Measurements from ENCODE around the gene CCN5. TPM values are rescaled to one million over a fixed set of nuclear protein-coding genes. Genes with fewer than 3 reads are reported as not detected.

Gene CCN5
- total and polyA plus RNA-seq, 2 of the 8 experiments (the other 6 are each of a cell fraction or from before 2014, with no cell fraction given) = not detected

- Histone ChIP-seq H2AK5ac (ENCODE audit: low read depth, low read length) (no peak overlapping the region), H3K23me2 (ENCODE audit: low read depth, low read length) (no peaks in the 10 kb centered on the region), H3K14ac (ENCODE audit: insufficient read length) (no peak overlapping the region), H4K20me1 (replicated peaks in 1 of 2; ENCODE audit: control insufficient read depth in 1 of 2, insufficient read depth in 2 of 2, low read length in 2 of 2) (no peaks in the 10 kb centered on the region), H3K56ac (replicated peaks; ENCODE audit: insufficient read length, low read depth, low read length) (no peak overlapping the region), H4K8ac (ENCODE audit: extremely low read depth, insufficient read depth, low read length) (0 out of 2 replicates have a peak overlapping the region, but pooled peaks have one; percentile 40), H3K23ac (ENCODE audit: insufficient read length) (no peak overlapping the region), H3K27me3 (replicated peaks in 1 of 4; ENCODE audit: control insufficient read depth in 3 of 4, extremely low read depth in 1 of 4, insufficient read depth in 3 of 4, low read length in 3 of 4) (no peaks in the 10 kb centered on the region), H3K4ac (replicated peaks; ENCODE audit: insufficient read length, low read depth, low read length) (no peak overlapping the region), H4K5ac (ENCODE audit: insufficient read length, low read depth, low read length) (no peak overlapping the region), H3K79me2 (ENCODE audit: control insufficient read depth in 1 of 2, insufficient read depth in 2 of 2, low read length in 2 of 2) (no peaks in the 10 kb centered on the region), H3K36me3 (ENCODE audit: control insufficient read depth in 2 of 4, insufficient read depth in 4 of 4, low read length in 3 of 4) (no peaks in the 10 kb centered on the region), H3K27ac (ENCODE audit: low read depth, low read length) (no peak overlapping the region), H3K9ac (replicated peaks in 1 of 4; ENCODE audit: extremely low read depth in 1 of 4, low read depth in 3 of 4, low read length in 3 of 4) (no peak overlapping the region), H3K18ac (ENCODE audit: extremely low read depth, low read length) (no peak overlapping the region), H4K91ac (replicated peaks; ENCODE audit: insufficient read length, low read length) (peak overlapping the region; percentile 78), H3K4me1 (replicated peaks in 1 of 4; ENCODE audit: control insufficient read depth in 3 of 4, insufficient read depth in 4 of 4, low read length in 3 of 4) (peaks cover 0 to 3% (median 0%) of the 10 kb centered on the region in 4 experiments; a peak in 2 of 7 replicates), H3K9me3 (ENCODE audit: insufficient read depth in 2 of 2, low read depth in 1 of 2, low read length in 1 of 2) (no peaks in the 10 kb centered on the region), H3K4me3 (ENCODE audit: extremely low read depth in 1 of 4, insufficient read depth in 2 of 4, low read depth in 3 of 4, low read length in 4 of 4) (no peak overlapping the region), H2AFZ (ENCODE audit: low read length) (no peak overlapping the region), H2BK20ac (ENCODE audit: low read length) (no peak overlapping the region), H2BK12ac (ENCODE audit: low read depth, low read length) (0 out of 2 replicates have a peak overlapping the region, but pooled peaks have one; percentile 30), H3K4me2 (ENCODE audit: insufficient read depth in 1 of 2, low read depth in 2 of 2, low read length in 2 of 2) (no peak overlapping the region), H2BK15ac (ENCODE audit: low read length) (no peak overlapping the region), H2BK120ac (replicated peaks; ENCODE audit: low read depth, low read length) (peak overlapping the region; percentile 6), H3K79me1 (ENCODE audit: low read depth, low read length) (no peaks in the 10 kb centered on the region), H2BK5ac (ENCODE audit: low read depth, low read length) (no peak overlapping the region)
- POLR2A ChIA-PET (ENCODE audit: partially characterized antibody) = interaction anchor here (1.7 kb wide), 1 partner anchor 13 kb away, joined by 6 read pairs; no protein-coding TSS in a partner anchor
- CTCF ChIA-PET (ENCODE audit: partially characterized antibody) = interaction anchor here (5.8 to 20.4 kb wide), 3 partner anchors 10 to 29 kb away, joined by 67 to 180 read pairs (median 86); no protein-coding TSS in a partner anchor
- TF ChIP-seq RBBP5 (IDR thresholded peaks at IDR 0.05; ENCODE audit: borderline replicate concordance, low read depth, low read length) (no peak), TEAD4 (IDR thresholded peaks at IDR 0.05; ENCODE audit: low read depth, low read length) (no peak), TAF7 (optimal IDR thresholded peaks at IDR 0.05; ENCODE audit: borderline replicate concordance, low read depth, low read length) (no peak), SIX5 (IDR thresholded peaks at IDR 0.05; ENCODE audit: low read depth, low read length) (no peak)
- 92% methylated on average over 13 of the region's 13 CpGs; no CpG with 5 or more reads in 1 of the 2 experiments for WGBS, 2 experiments (ENCODE audit: extremely low coverage in 1 of 2, insufficient coverage in 1 of 2, insufficient read length in 1 of 2, insufficient replicate concordance in 2 of 2, low coverage in 1 of 2, low lambda C conversion rate in 2 of 2, missing lambda C conversion rate in 1 of 2)
- FAIRE-seq = no peak
- no peak for DNase-seq (ENCODE audit: low read depth in 1 of 2, low spot score in 2 of 2)
Observed at GRCh38 chr20:44714102-44714700, 968 bp upstream of the CCN5 start.

All from H1 (cell line).